ENCODE data around the gene MYOT.

The MYOT gene

GRCh38 chr5:137894586-137894985, 26.9 kb downstream of the MYOT start:
- H3K9me3 ChIP-seq (ENCODE audit: control insufficient read depth in 1 of 2, low read length in 2 of 2) = no peaks in the 10 kb centered on the region
- no peak overlapping the region for H3K9ac ChIP-seq (ENCODE audit: low read depth in 1 of 2, low read length in 2 of 2)
- H3K4me3 ChIP-seq (ENCODE audit: low read depth in 1 of 2, low read length in 2 of 2) = no peak overlapping the region
- no peaks in the 10 kb centered on the region for H3K36me3 ChIP-seq (ENCODE audit: control insufficient read depth in 1 of 2, insufficient read depth in 2 of 2, low read length in 2 of 2)
- H3K27me3 ChIP-seq (ENCODE audit: control insufficient read depth in 1 of 2, insufficient read depth in 2 of 2, low read length in 2 of 2) = no peaks in the 10 kb centered on the region
- no peak overlapping the region for H3K27ac ChIP-seq (ENCODE audit: low read depth, low read length)
- peaks cover 0 to 4% of the 10 kb centered on the region in 2 donors for H3K4me1 ChIP-seq (ENCODE audit: control insufficient read depth in 1 of 2, insufficient read depth in 2 of 2, low read length in 2 of 2)

GRCh38 chr5:137896560-137896959, 28.9 kb downstream of the MYOT start:
- H3K9ac ChIP-seq (ENCODE audit: low read depth in 1 of 2, low read length in 2 of 2) = no peak overlapping the region
- H3K27me3 ChIP-seq (ENCODE audit: control insufficient read depth in 1 of 2, insufficient read depth in 2 of 2, low read length in 2 of 2) = no peaks in the 10 kb centered on the region
- no peaks in the 10 kb centered on the region for H3K4me1 ChIP-seq (ENCODE audit: control insufficient read depth in 1 of 2, insufficient read depth in 2 of 2, low read length in 2 of 2)
- no peak overlapping the region for H3K4me3 ChIP-seq (ENCODE audit: low read depth in 1 of 2, low read length in 2 of 2)
- H3K27ac ChIP-seq (ENCODE audit: low read depth, low read length) = no peak overlapping the region
- H3K9me3 ChIP-seq (ENCODE audit: control insufficient read depth in 1 of 2, low read length in 2 of 2) = no peaks in the 10 kb centered on the region
- no peaks in the 10 kb centered on the region for H3K36me3 ChIP-seq (ENCODE audit: control insufficient read depth in 1 of 2, insufficient read depth in 2 of 2, low read length in 2 of 2)

DNA sequence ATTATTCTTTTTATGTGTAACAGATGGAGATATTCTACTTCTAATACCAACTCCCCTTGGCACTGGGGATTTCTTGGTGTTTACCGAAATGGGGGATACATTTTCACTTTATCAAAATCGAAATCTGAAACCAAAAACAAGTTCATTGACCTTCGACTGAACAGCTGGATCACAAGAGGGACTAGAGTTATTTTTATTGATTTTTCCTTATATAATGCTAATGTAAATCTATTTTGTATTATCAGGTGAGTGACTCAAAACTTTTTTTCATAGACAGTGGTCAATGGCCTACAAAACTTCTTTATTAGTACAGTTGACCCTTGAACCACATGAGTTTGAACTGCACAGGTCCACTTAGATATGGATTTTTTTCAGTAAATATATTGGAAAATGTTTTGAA, 31.8 kb downstream of the MYOT start:
- no peaks in the 10 kb centered on the region for H3K4me1 ChIP-seq (ENCODE audit: control insufficient read depth in 1 of 2, insufficient read depth in 2 of 2, low read length in 2 of 2)
- no peaks in the 10 kb centered on the region for H3K36me3 ChIP-seq (ENCODE audit: control insufficient read depth in 1 of 2, insufficient read depth in 2 of 2, low read length in 2 of 2)
- no peak overlapping the region for H3K9ac ChIP-seq (ENCODE audit: low read depth in 1 of 2, low read length in 2 of 2)
- no peak overlapping the region for H3K4me3 ChIP-seq (ENCODE audit: low read depth in 1 of 2, low read length in 2 of 2)
- H3K27me3 ChIP-seq (ENCODE audit: control insufficient read depth in 1 of 2, insufficient read depth in 2 of 2, low read length in 2 of 2) = no peaks in the 10 kb centered on the region
- no peaks in the 10 kb centered on the region for H3K9me3 ChIP-seq (ENCODE audit: control insufficient read depth in 1 of 2, low read length in 2 of 2)
- H3K27ac ChIP-seq (ENCODE audit: low read depth, low read length) = no peak overlapping the region

GRCh38 chr5:137901011-137901817, 33.6 kb downstream of the MYOT start:
- no peak overlapping the region for H3K27ac ChIP-seq (ENCODE audit: low read depth, low read length)
- no peak overlapping the region for H3K4me3 ChIP-seq (ENCODE audit: low read depth in 1 of 2, low read length in 2 of 2)
- H3K9ac ChIP-seq (ENCODE audit: low read depth in 1 of 2, low read length in 2 of 2) = no peak overlapping the region
- H3K36me3 ChIP-seq (ENCODE audit: control insufficient read depth in 1 of 2, insufficient read depth in 2 of 2, low read length in 2 of 2) = no peaks in the 10 kb centered on the region
- no peaks in the 10 kb centered on the region for H3K27me3 ChIP-seq (ENCODE audit: control insufficient read depth in 1 of 2, insufficient read depth in 2 of 2, low read length in 2 of 2)
- no peaks in the 10 kb centered on the region for H3K4me1 ChIP-seq (ENCODE audit: control insufficient read depth in 1 of 2, insufficient read depth in 2 of 2, low read length in 2 of 2)
- H3K9me3 ChIP-seq (ENCODE audit: control insufficient read depth in 1 of 2, low read length in 2 of 2) = no peaks in the 10 kb centered on the region

DNA sequence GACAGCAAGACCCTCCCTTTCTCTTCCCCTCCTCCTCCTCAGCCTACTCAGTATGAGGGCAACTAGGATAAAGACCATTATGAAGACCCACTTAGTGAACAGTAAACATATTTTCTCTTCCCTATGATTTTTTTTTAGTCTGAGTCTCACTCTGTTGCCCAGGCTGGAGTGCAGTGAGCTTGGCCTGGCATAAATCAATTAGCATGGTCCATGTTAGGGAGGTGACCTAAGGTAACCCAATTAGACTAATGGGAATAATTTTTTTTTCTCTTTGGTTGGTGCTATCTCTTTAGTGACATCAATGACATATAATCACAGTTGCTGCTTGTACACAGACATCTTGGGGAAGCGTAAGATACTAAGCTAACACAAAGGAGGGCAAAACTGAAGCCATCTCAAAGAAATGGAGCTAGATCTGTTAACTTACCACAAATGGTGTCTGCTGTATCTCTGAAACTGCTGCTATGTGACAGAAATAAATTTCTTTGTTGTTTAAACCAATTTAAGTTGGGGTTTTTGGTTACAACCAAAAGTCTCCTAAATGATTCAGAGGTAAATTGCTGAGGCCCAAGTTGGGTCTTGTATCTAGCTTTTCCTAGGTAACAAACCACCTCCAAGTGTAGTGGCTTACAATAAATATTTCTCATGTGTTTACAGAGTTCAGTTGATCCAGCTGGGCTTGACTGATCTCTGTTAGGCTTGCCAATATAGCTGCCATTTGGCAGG, 34.9 kb downstream of the MYOT start:
- Histone ChIP-seq H3K27me3 (ENCODE audit: control insufficient read depth in 1 of 2, insufficient read depth in 2 of 2, low read length in 2 of 2) (no peaks in the 10 kb centered on the region), H3K9me3 (ENCODE audit: control insufficient read depth in 1 of 2, low read length in 2 of 2) (no peaks in the 10 kb centered on the region), H3K36me3 (ENCODE audit: control insufficient read depth in 1 of 2, insufficient read depth in 2 of 2, low read length in 2 of 2) (no peaks in the 10 kb centered on the region), H3K4me3 (ENCODE audit: low read depth in 1 of 2, low read length in 2 of 2) (no peak overlapping the region), H3K9ac (ENCODE audit: low read depth in 1 of 2, low read length in 2 of 2) (no peak overlapping the region), H3K4me1 (ENCODE audit: control insufficient read depth in 1 of 2, insufficient read depth in 2 of 2, low read length in 2 of 2) (no peaks in the 10 kb centered on the region), H3K27ac (ENCODE audit: low read depth, low read length) (no peak overlapping the region)

DNA sequence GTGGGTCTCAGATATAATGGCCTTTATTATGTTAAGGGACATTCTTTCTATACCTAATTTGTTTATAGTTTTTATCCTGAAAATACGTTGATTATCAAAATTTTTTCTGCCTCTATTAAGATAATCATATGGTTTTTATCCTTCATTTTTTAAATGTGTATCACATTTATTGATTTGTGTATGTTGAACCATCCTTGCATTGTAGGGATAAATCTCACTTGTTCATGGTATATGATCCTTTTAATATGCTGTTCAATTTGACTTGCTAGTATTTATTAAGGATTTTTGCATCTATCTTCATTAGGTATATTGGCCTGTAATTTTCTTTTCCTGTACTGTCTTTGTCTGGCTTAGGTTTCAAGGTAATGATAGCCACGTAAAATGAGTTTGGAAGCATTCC, 47.1 kb downstream of the MYOT start:
- H3K4me3 ChIP-seq (ENCODE audit: low read depth in 1 of 2, low read length in 2 of 2) = no peak overlapping the region
- no peak overlapping the region for H3K9ac ChIP-seq (ENCODE audit: low read depth in 1 of 2, low read length in 2 of 2)
- H3K27me3 ChIP-seq (ENCODE audit: control insufficient read depth in 1 of 2, insufficient read depth in 2 of 2, low read length in 2 of 2) = no peaks in the 10 kb centered on the region
- no peaks in the 10 kb centered on the region for H3K36me3 ChIP-seq (ENCODE audit: control insufficient read depth in 1 of 2, insufficient read depth in 2 of 2, low read length in 2 of 2)
- no peak overlapping the region for H3K27ac ChIP-seq (ENCODE audit: low read depth, low read length)
- no peaks in the 10 kb centered on the region for H3K4me1 ChIP-seq (ENCODE audit: control insufficient read depth in 1 of 2, insufficient read depth in 2 of 2, low read length in 2 of 2)
- peaks cover 7 to 10% of the 10 kb centered on the region in 2 donors for H3K9me3 ChIP-seq (ENCODE audit: control insufficient read depth in 1 of 2, low read length in 2 of 2)

GRCh38 chr5:137916923-137917322, 49.3 kb downstream of the MYOT start:
- no peaks in the 10 kb centered on the region for H3K27me3 ChIP-seq (ENCODE audit: control insufficient read depth in 1 of 2, insufficient read depth in 2 of 2, low read length in 2 of 2)
- no peaks in the 10 kb centered on the region for H3K36me3 ChIP-seq (ENCODE audit: control insufficient read depth in 1 of 2, insufficient read depth in 2 of 2, low read length in 2 of 2)
- H3K27ac ChIP-seq (ENCODE audit: low read depth, low read length) = no peak overlapping the region
- H3K4me1 ChIP-seq (ENCODE audit: control insufficient read depth in 1 of 2, insufficient read depth in 2 of 2, low read length in 2 of 2) = no peaks in the 10 kb centered on the region
- H3K9ac ChIP-seq (ENCODE audit: low read depth in 1 of 2, low read length in 2 of 2) = no peak overlapping the region
- H3K9me3 ChIP-seq (ENCODE audit: control insufficient read depth in 1 of 2, low read length in 2 of 2) = peaks cover 7 to 10% of the 10 kb centered on the region in 2 donors
- no peak overlapping the region for H3K4me3 ChIP-seq (ENCODE audit: low read depth in 1 of 2, low read length in 2 of 2)

DNA sequence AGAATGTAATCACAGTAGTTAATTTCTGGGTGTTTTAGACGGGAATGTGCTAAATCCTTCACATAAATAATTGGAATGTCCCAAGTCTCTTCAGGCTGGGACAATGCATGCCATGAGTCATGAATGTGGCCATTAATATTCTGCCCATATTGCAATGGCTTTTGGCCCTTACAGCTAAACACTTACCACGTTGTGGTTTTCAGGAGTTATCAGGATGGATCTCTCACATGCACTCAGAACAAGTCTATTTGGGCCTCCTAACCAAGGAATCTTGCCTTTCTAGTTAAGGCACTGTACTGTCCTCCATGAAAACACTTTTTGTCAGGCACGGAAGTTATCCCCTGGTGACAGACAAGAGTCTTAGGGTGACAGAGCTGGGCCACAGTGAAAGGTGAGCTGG, 54.3 kb downstream of the MYOT start:
- H3K9me3 ChIP-seq (ENCODE audit: control insufficient read depth in 1 of 2, low read length in 2 of 2) = no peaks in the 10 kb centered on the region
- no peaks in the 10 kb centered on the region for H3K27me3 ChIP-seq (ENCODE audit: control insufficient read depth in 1 of 2, insufficient read depth in 2 of 2, low read length in 2 of 2)
- H3K4me3 ChIP-seq (ENCODE audit: low read depth in 1 of 2, low read length in 2 of 2) = no peak overlapping the region
- no peak overlapping the region for H3K27ac ChIP-seq (ENCODE audit: low read depth, low read length)
- no peaks in the 10 kb centered on the region for H3K4me1 ChIP-seq (ENCODE audit: control insufficient read depth in 1 of 2, insufficient read depth in 2 of 2, low read length in 2 of 2)
- H3K9ac ChIP-seq (ENCODE audit: low read depth in 1 of 2, low read length in 2 of 2) = no peak overlapping the region
- H3K36me3 ChIP-seq (ENCODE audit: control insufficient read depth in 1 of 2, insufficient read depth in 2 of 2, low read length in 2 of 2) = no peaks in the 10 kb centered on the region

GRCh38 chr5:137923856-137924255, 56.2 kb downstream of the MYOT start:
- Histone ChIP-seq H3K27ac (ENCODE audit: low read depth, low read length) (no peak overlapping the region), H3K4me3 (ENCODE audit: low read depth in 1 of 2, low read length in 2 of 2) (no peak overlapping the region), H3K27me3 (ENCODE audit: control insufficient read depth in 1 of 2, insufficient read depth in 2 of 2, low read length in 2 of 2) (no peaks in the 10 kb centered on the region)

GRCh38 chr5:137932800-137933199, 65.1 kb downstream of the MYOT start:
- Histone ChIP-seq H3K27ac (ENCODE audit: low read depth, low read length) (no peak overlapping the region), H3K9ac (ENCODE audit: low read depth in 1 of 2, low read length in 2 of 2) (no peak overlapping the region), H3K36me3 (ENCODE audit: control insufficient read depth in 1 of 2, insufficient read depth in 2 of 2, low read length in 2 of 2) (peaks cover 9% of the 10 kb centered on the region in 2 donors), H3K4me3 (ENCODE audit: low read depth in 1 of 2, low read length in 2 of 2) (no peak overlapping the region), H3K4me1 (ENCODE audit: control insufficient read depth in 1 of 2, insufficient read depth in 2 of 2, low read length in 2 of 2) (no peaks in the 10 kb centered on the region), H3K9me3 (ENCODE audit: control insufficient read depth in 1 of 2, low read length in 2 of 2) (no peaks in the 10 kb centered on the region), H3K27me3 (ENCODE audit: control insufficient read depth in 1 of 2, insufficient read depth in 2 of 2, low read length in 2 of 2) (no peaks in the 10 kb centered on the region)

More at GRCh38 chr5:137923856-137924255, 56.2 kb downstream of the MYOT start:
- H3K9ac ChIP-seq (ENCODE audit: low read depth in 1 of 2, low read length in 2 of 2) = no peak overlapping the region
- H3K9me3 ChIP-seq (ENCODE audit: control insufficient read depth in 1 of 2, low read length in 2 of 2) = no peaks in the 10 kb centered on the region
- H3K36me3 ChIP-seq (ENCODE audit: control insufficient read depth in 1 of 2, insufficient read depth in 2 of 2, low read length in 2 of 2) = no peaks in the 10 kb centered on the region
- no peaks in the 10 kb centered on the region for H3K4me1 ChIP-seq (ENCODE audit: control insufficient read depth in 1 of 2, insufficient read depth in 2 of 2, low read length in 2 of 2)

All from duodenal mucosa (tissue), 2 donors.